ENCODE data around the gene FOXD2.
A peak's percentile ranks its signal among the peaks of the same experiment; 100 is the strongest.

Gene FOXD2

DNA sequence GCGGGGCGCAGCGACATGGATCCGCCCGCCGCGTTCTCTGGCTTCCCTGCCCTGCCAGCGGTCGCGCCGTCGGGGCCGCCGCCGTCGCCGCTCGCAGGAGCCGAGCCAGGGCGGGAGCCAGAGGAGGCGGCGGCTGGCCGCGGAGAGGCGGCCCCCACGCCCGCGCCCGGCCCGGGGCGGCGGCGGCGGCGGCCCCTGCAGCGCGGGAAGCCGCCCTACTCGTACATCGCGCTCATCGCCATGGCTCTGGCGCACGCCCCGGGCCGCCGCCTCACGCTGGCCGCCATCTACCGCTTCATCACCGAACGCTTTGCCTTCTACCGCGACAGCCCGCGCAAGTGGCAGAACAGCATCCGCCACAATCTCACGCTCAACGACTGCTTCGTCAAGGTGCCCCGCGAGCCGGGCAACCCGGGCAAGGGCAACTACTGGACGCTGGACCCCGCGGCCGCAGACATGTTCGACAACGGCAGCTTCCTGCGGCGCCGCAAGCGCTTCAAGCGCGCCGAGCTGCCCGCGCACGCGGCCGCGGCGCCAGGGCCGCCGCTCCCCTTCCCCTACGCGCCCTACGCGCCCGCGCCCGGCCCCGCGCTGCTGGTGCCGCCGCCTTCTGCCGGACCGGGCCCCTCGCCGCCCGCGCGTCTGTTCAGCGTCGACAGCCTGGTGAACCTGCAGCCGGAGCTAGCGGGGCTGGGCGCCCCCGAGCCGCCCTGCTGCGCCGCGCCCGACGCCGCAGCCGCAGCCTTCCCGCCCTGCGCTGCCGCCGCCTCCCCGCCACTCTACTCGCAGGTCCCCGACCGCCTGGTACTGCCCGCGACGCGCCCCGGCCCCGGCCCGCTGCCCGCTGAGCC is 21.3 kb upstream of the FOXD2 start:
- no peak for DNase-seq (ENCODE audit: low read depth)
- peak overlapping the region; percentile 39 for H3K4me3 ChIP-seq (ENCODE audit: low read length)
- TF ChIP-seq, protein P1, sequence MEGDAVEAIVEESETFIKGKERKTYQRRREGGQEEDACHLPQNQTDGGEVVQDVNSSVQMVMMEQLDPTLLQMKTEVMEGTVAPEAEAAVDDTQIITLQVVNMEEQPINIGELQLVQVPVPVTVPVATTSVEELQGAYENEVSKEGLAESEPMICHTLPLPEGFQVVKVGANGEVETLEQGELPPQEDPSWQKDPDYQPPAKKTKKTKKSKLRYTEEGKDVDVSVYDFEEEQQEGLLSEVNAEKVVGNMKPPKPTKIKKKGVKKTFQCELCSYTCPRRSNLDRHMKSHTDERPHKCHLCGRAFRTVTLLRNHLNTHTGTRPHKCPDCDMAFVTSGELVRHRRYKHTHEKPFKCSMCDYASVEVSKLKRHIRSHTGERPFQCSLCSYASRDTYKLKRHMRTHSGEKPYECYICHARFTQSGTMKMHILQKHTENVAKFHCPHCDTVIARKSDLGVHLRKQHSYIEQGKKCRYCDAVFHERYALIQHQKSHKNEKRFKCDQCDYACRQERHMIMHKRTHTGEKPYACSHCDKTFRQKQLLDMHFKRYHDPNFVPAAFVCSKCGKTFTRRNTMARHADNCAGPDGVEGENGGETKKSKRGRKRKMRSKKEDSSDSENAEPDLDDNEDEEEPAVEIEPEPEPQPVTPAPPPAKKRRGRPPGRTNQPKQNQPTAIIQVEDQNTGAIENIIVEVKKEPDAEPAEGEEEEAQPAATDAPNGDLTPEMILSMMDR (conservative IDR thresholded peaks at IDR 0.05; ENCODE audit: low read length): no peak

DNA sequence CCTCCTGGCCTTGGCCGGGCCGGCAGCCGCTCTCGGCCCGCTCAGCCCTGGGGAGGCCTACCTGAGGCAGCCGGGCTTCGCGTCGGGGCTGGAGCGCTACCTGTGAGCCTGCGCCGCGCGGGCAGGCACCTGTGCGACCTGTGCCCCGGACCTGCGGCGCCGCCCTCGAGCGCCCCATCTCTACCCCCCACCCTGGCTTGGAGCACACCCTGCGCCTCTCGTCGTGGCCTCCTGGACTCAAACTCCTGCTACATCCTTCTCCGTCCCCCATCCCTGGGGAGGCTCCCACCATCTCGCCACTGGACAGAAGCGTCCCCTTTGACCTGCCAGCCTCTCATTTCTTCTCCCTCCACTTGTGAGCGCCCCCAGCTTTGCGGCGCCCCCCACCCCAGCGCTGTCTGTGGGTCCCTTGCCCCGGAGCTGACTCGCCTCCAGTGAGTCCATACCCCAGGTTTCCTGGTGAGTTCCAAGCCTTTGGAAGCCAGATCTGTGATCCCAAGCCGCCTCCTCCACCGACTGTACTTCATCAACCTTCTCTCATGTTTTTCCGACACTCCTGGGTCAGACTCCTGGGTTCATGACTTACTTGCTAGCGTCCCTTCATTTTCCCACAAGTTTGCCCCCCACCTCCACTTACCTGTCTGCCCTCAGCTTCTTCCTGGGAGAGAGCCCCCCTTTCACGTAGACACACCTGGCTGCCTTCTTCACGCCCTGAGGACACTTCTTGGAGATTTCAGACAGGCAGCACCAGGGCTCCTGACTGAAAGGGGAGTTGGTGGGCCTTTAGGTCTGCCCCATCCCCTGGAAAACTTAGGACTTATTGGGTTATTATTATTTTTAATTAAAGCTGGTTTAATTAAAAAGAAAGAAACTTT is 20.4 kb upstream of the FOXD2 start:
- TF ChIP-seq, protein P1 (conservative IDR thresholded peaks at IDR 0.05; ENCODE audit: low read length): no peak
- no peak for DNase-seq (ENCODE audit: low read depth)
- no peak overlapping the region for H3K4me3 ChIP-seq (ENCODE audit: low read length)

DNA sequence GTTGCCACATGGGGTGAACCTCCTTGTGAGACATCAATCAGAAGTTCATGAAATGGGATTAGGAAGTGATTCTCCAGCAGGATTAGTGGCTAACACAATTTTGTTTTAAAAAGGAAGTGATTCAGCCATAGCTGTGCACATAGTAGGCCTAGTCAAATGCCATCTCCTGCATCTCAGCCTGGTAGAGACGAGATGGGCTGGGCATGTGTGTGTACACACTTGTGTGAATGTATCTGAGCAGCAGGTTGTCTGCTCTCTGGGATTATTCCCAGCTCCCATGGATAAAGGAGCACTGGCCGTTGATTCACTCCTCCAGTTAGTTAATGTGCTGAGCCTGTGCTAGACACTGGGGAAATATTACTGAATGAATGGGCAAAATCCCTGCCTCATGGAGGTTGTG is 19.7 kb upstream of the FOXD2 start:
- TF ChIP-seq, protein P1 (conservative IDR thresholded peaks at IDR 0.05; ENCODE audit: low read length): no peak
- no peak overlapping the region for H3K4me3 ChIP-seq (ENCODE audit: low read length)
- DNase-seq (ENCODE audit: low read depth): no peak

DNA sequence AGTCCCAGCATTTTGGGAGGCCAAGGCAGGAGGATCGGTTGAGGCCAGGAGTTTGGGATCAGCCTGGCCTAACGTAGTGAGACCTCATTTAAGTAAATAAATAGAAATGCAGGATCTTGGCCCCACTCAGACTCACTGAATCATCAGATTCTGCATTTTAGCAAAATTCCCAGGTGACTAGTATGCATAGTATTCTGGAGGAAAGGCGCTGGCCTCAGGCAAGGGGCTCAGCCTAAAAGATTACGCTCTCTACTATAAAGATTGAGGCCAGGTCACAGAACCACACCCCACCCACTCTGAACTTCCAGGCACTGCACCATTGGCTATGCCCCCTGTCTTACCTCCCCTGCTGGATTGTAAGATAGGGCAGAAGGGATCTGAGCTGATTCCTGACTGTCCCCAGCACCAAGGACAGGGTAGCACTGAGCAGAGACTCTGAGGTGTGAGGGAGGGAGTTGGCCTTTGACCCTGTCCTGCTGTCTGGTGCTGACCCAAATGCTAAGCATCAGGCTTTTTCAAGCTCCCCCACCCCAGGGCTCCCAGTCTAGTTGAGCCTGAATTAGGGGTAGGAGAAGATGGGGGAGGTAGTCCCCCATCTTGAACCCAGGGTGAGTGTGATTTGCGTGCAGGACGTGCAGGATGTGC is 19.0 kb upstream of the FOXD2 start:
- TF ChIP-seq, protein P1 (conservative IDR thresholded peaks at IDR 0.05; ENCODE audit: low read length): no peak

DNA sequence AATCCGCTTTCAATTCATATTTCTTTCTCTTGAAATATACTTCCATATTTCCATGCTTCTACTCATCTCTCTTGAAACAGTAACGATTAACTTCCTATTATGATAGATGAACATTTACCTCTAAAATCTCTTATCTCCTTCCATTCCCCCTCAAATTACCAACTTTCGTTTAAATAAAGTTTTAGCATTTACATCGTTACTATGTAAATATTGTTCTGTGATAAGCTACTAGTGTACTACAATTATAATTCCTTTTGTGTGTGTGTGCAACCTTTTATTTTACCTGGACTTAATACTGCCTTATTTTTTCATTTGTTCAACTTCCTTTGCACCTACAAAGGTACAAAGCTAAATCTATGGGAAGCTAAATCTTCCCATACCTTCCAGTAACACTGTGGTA is 17.3 kb upstream of the FOXD2 start:
- TF ChIP-seq, protein P1 (conservative IDR thresholded peaks at IDR 0.05; ENCODE audit: low read length): no peak
- DNase-seq (ENCODE audit: low read depth): no peak
- no peak overlapping the region for H3K4me3 ChIP-seq (ENCODE audit: low read length)

More for the DNA sequence above, 19.0 kb upstream of the FOXD2 start:
- H3K4me3 ChIP-seq (ENCODE audit: low read length): no peak overlapping the region
- DNase-seq (ENCODE audit: low read depth): no peak

DNA sequence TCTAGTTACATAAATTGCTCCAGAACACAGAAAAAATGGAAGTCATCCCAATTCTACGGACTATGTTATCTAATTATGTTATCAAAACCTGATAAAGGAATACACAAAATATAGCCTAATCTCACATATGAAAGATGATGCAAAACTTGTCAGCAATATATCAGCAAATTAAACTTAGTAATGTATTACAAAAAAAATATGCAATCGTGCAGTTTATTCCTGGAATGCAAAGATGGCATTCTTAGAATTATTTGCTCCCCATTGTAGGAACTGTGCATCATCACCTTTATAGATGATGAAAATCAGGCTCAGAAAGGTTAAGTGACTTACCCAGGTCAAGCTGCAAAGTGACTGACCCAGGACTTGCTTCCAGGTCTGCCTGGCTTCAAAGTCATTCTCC is 14.0 kb upstream of the FOXD2 start:
- H3K4me3 ChIP-seq (ENCODE audit: low read length): no peak overlapping the region
- no peak for DNase-seq (ENCODE audit: low read depth)
- TF ChIP-seq, protein P1 (conservative IDR thresholded peaks at IDR 0.05; ENCODE audit: low read length): no peak

Measured in AG10803 (cell line).